GM20000 (cell line): ENCODE results near the gene RNF34.
A peak's percentile ranks its signal among the peaks of the same experiment; 100 is the strongest.

Experiments
- DNase-seq: peaks from one replicate; pipeline ENCODE4 v3.0.0; 2012; ENCODE audit warnings: low spot score
- CTCF ChIP-seq: IDR thresholded peaks from 2 replicates; pipeline ENCODE4 v1.5.1; 2012; ENCODE audit warnings: mild to moderate bottlenecking, control low read depth; ENCODE audit errors: extremely low read depth, missing control alignments

RNF34 gene

GRCh38 chr12:121391619-121392324 lies 8.1 kb upstream of the RNF34 start:
- peak; percentile 64 for DNase-seq

GRCh38 chr12:121392325-121392716 lies 7.6 kb upstream of the RNF34 start:
- TF ChIP-seq CTCF, result no peak
- no peak for DNase-seq

More at GRCh38 chr12:121391619-121392324, 8.1 kb upstream of the RNF34 start:
- TF ChIP-seq CTCF, result no peak

- TF ChIP-seq CTCF, result no peak
- DNase-seq, result no peak
These were observed 2.4 kb upstream of the RNF34 start for GRCh38 chr12:121397521-121397920.

- TF ChIP-seq CTCF, result no peak
- DNase-seq, result no peak
These were observed 1.6 kb upstream of the RNF34 start for GRCh38 chr12:121398355-121398754.

GRCh38 chr12:121400332-121401139 lies 618 bp downstream of the RNF34 start:
- TF ChIP-seq CTCF, result no peak
- DNase-seq, result peak; percentile 58

GRCh38 chr12:121403721-121404120 lies 3.8 kb downstream of the RNF34 start:
- DNase-seq, result no peak
- no peak for TF ChIP-seq CTCF

GRCh38 chr12:121404734-121405133 lies 4.8 kb downstream of the RNF34 start:
- no peak for TF ChIP-seq CTCF
- no peak for DNase-seq
